ENCODE data around the gene KRTAP29-1. TPM values are rescaled to one million over a fixed set of nuclear protein-coding genes. Genes with fewer than 3 reads are reported as not detected.

KRTAP29-1 gene
- total RNA-seq, 3 donors from 2014 or later (not counting 1 experiment from before 2014, with no cell fraction given): not detected

GRCh38 chr17:41322903-41323895 is 20.5 kb upstream of the KRTAP29-1 start:
- ATAC-seq: no peak
- Histone ChIP-seq H3K4me3 (ENCODE audit: low read length) (no peak overlapping the region), H3K27ac (ENCODE audit: low read length) (no peak overlapping the region), H3K36me3 (ENCODE audit: control insufficient read depth, insufficient read depth, low read length) (no peaks in the 10 kb centered on the region), H3K9me3 (ENCODE audit: control insufficient read depth, insufficient read depth, low read length) (no peaks in the 10 kb centered on the region), H3K4me1 (ENCODE audit: control insufficient read depth, insufficient read depth, low read length) (peaks cover 30% of the 10 kb centered on the region), H3K27me3 (ENCODE audit: control insufficient read depth, insufficient read depth, low read length) (no peaks in the 10 kb centered on the region)
- Mint-ChIP-seq H3K36me3 (no peaks in the 10 kb centered on the region), H3K4me3 (no peak overlapping the region), H3K27ac (no peak overlapping the region), H3K27me3 (ENCODE audit: low read depth in 2 of 2) (peaks cover 0 to 3% of the 10 kb centered on the region in 2 donors), H3K9me3 (peaks cover 0 to 3% of the 10 kb centered on the region in 2 donors), H3K4me1 (no peaks in the 10 kb centered on the region)
- intact Hi-C loops (cut with micrococcal nuclease): loop anchor here (10.0 kb wide), 2 partner anchors 418 to 518 kb away; no protein-coding TSS in a partner anchor
- TF ChIP-seq CTCF (IDR thresholded peaks at IDR 0.05): no peak
- WGBS (ENCODE audit: insufficient coverage): 88% methylated on average over 10 of the region's 11 CpGs
- DNase-seq: no peak

- H3K4me1 Mint-ChIP-seq: no peaks in the 10 kb centered on the region
- DNase-seq: peak in 1 of 2 donors; percentile 75
- peak; percentile 75 for TF ChIP-seq CTCF (IDR thresholded peaks at IDR 0.05)
- Histone ChIP-seq H3K4me3 (ENCODE audit: low read length) (no peak overlapping the region), H3K4me1 (ENCODE audit: control insufficient read depth, insufficient read depth, low read length) (peaks cover 21% of the 10 kb centered on the region), H3K9me3 (ENCODE audit: control insufficient read depth, insufficient read depth, low read length) (no peaks in the 10 kb centered on the region), H3K27ac (ENCODE audit: low read length) (no peak overlapping the region), H3K36me3 (ENCODE audit: control insufficient read depth, insufficient read depth, low read length) (no peaks in the 10 kb centered on the region), H3K27me3 (ENCODE audit: control insufficient read depth, insufficient read depth, low read length) (no peaks in the 10 kb centered on the region)
- WGBS (ENCODE audit: insufficient coverage): 36% methylated on average over 4 of the region's 5 CpGs
- peaks cover 0 to 5% of the 10 kb centered on the region in 2 donors for H3K27me3 Mint-ChIP-seq (ENCODE audit: low read depth in 2 of 2)
- peak; percentile 51 to 76 (median 64) for ATAC-seq
- intact Hi-C loops (cut with micrococcal nuclease): loop anchor here (10.0 kb wide), 2 partner anchors 417 to 517 kb away; no protein-coding TSS in a partner anchor
- no peak overlapping the region for H3K4me3 Mint-ChIP-seq
- no peaks in the 10 kb centered on the region for H3K36me3 Mint-ChIP-seq
- H3K9me3 Mint-ChIP-seq: peaks cover 0 to 3% of the 10 kb centered on the region in 2 donors
- no peak overlapping the region for H3K27ac Mint-ChIP-seq
These were observed 19.6 kb upstream of the KRTAP29-1 start for GRCh38 chr17:41322094-41322902.

- intact Hi-C loops (cut with micrococcal nuclease): no loop called here
- Mint-ChIP-seq H3K9me3 (peaks cover 0 to 3% of the 10 kb centered on the region in 2 donors), H3K36me3 (no peaks in the 10 kb centered on the region), H3K4me1 (no peaks in the 10 kb centered on the region), H3K27ac (no peak overlapping the region), H3K4me3 (no peak overlapping the region), H3K27me3 (ENCODE audit: low read depth in 2 of 2) (peaks cover 8 to 10% of the 10 kb centered on the region in 2 donors)
- no peak for TF ChIP-seq CTCF (IDR thresholded peaks at IDR 0.05)
- Histone ChIP-seq H3K4me1 (ENCODE audit: control insufficient read depth, insufficient read depth, low read length) (peaks cover 4% of the 10 kb centered on the region), H3K27me3 (ENCODE audit: control insufficient read depth, insufficient read depth, low read length) (no peaks in the 10 kb centered on the region), H3K4me3 (ENCODE audit: low read length) (no peak overlapping the region), H3K9me3 (ENCODE audit: control insufficient read depth, insufficient read depth, low read length) (no peaks in the 10 kb centered on the region), H3K36me3 (ENCODE audit: control insufficient read depth, insufficient read depth, low read length) (no peaks in the 10 kb centered on the region), H3K27ac (ENCODE audit: low read length) (no peak overlapping the region)
- 35% methylated on average over 2 of the region's 2 CpGs for WGBS (ENCODE audit: insufficient coverage)
- ATAC-seq (no peak), DNase-seq (no peak)
These were observed 15.6 kb upstream of the KRTAP29-1 start for GRCh38 chr17:41318231-41318630.
